CD14-positive monocyte (primary cell): Measurements from ENCODE around the gene ANKRD2. TPM values are rescaled to one million over a fixed set of nuclear protein-coding genes. Genes with fewer than 3 reads are reported as not detected.

Experiments
- DNase-seq, 3 donors: peaks; one replicate each; pipeline ENCODE4 v3.0.0-alpha.2; 2011 to 2022
- H2AFZ ChIP-seq: 2 replicates; pipeline ENCODE4 v1.6.0; 2012; ENCODE audit warnings: mild to moderate bottlenecking, low read depth, low read length, inconsistent platforms; ENCODE audit not compliant: insufficient read depth, poor library complexity, severe bottlenecking
- H3K27ac ChIP-seq, 2 donors: 1 replicate in 1 of 2; 2 replicates in 1 of 2; pipeline ENCODE4 v1.5.1; 2012 to 2013; ENCODE audit warnings: low read length in 2 of 2, control low read depth in 1 of 2, inconsistent platforms in 1 of 2, low read depth in 1 of 2, mild to moderate bottlenecking in 1 of 2
- H3K27me3 ChIP-seq, 2 donors: one replicate each; pipeline versions ENCODE4 v1.6.0 to v1.6.1; 2011 to 2013; ENCODE audit warnings: low read length in 2 of 2; ENCODE audit not compliant: control insufficient read depth in 2 of 2, insufficient read depth in 2 of 2
- H3K36me3 ChIP-seq, 2 donors: replicated peaks in 1 of 2; 1 replicate in 1 of 2; 2 replicates in 1 of 2; pipeline versions ENCODE4 v1.5.1 to v1.6.1; 2012 to 2013; ENCODE audit warnings: low read length in 2 of 2, control low read depth in 1 of 2, inconsistent platforms in 1 of 2, mild to moderate bottlenecking in 1 of 2; ENCODE audit not compliant: insufficient read depth in 2 of 2, control insufficient read depth in 1 of 2
- H3K4me1 ChIP-seq, 2 donors: 1 replicate in 1 of 2; 2 replicates in 1 of 2; pipeline versions ENCODE4 v1.5.1 to v1.6.1; 2012 to 2013; ENCODE audit warnings: low read length in 2 of 2, control low read depth in 1 of 2, inconsistent platforms in 1 of 2, mild to moderate bottlenecking in 1 of 2, moderate library complexity in 1 of 2; ENCODE audit not compliant: insufficient read depth in 2 of 2, control insufficient read depth in 1 of 2
- H3K4me2 ChIP-seq: replicated peaks from 2 replicates; pipeline ENCODE3; 2012; ENCODE audit warnings: low read length, moderate library complexity, mild to moderate bottlenecking; ENCODE audit not compliant: poor library complexity, severe bottlenecking; ENCODE audit errors: extremely low read depth
- H3K4me3 ChIP-seq, 3 experiments: fragments of 200-600 bp in 1 of 3; sonication (generic) in 1 of 3; replicated peaks in 1 of 3; 1 replicate in 2 of 3; 2 replicates in 1 of 3; pipeline ENCODE4 v1.5.1; 2011 to 2013; ENCODE audit warnings: low read length in 3 of 3, mild to moderate bottlenecking in 3 of 3, control low read depth in 2 of 3, low read depth in 2 of 3, inconsistent platforms in 1 of 3, moderate library complexity in 1 of 3
- H3K79me2 ChIP-seq: 2 replicates; pipeline ENCODE4 v1.6.0; 2012; ENCODE audit warnings: mild to moderate bottlenecking, control low read depth, inconsistent platforms, low read length, moderate library complexity; ENCODE audit not compliant: insufficient read depth
- H3K9ac ChIP-seq: 2 replicates; pipeline ENCODE4 v1.6.0; 2017; ENCODE audit warnings: low read length, mild to moderate bottlenecking; ENCODE audit not compliant: insufficient read depth, poor library complexity, severe bottlenecking
- H3K9me3 ChIP-seq, 2 donors: replicated peaks in 1 of 2; 1 replicate in 1 of 2; 2 replicates in 1 of 2; pipeline versions ENCODE4 v1.5.1 to v1.6.1; 2012 to 2013; ENCODE audit warnings: low read length in 2 of 2, control low read depth in 1 of 2; ENCODE audit not compliant: control insufficient read depth in 1 of 2, insufficient read depth in 1 of 2
- H4K20me1 ChIP-seq: 2 replicates; pipeline ENCODE4 v1.6.0; 2012; ENCODE audit warnings: mild to moderate bottlenecking, low read length, control low read depth, moderate library complexity; ENCODE audit not compliant: insufficient read depth
- H3K27ac Mint-ChIP-seq, 7 donors: one replicate each; pipeline ENCODE4 v1.8.0; 2020; ENCODE audit warnings: mild to moderate bottlenecking in 7 of 7, mixed read lengths in 7 of 7, moderate library complexity in 6 of 7, inconsistent platforms in 2 of 7
- H3K27me3 Mint-ChIP-seq, 3 donors: one replicate each; pipeline ENCODE4 v1.8.0; 2021 to 2022; ENCODE audit warnings: low read depth in 3 of 3, mild to moderate bottlenecking in 3 of 3, mixed read lengths in 3 of 3, moderate library complexity in 3 of 3, inconsistent platforms in 1 of 3
- H3K36me3 Mint-ChIP-seq, 2 donors: one replicate each; pipeline ENCODE4 v1.8.0; 2020; ENCODE audit warnings: mixed read lengths in 2 of 2, inconsistent platforms in 1 of 2, mild to moderate bottlenecking in 1 of 2
- H3K4me1 Mint-ChIP-seq: one replicate; pipeline ENCODE4 v1.8.0; 2020; ENCODE audit warnings: mild to moderate bottlenecking, mixed read lengths
- H3K4me3 Mint-ChIP-seq, 2 donors: one replicate each; pipeline ENCODE4 v1.8.0; 2020; ENCODE audit warnings: mild to moderate bottlenecking in 2 of 2, mixed read lengths in 2 of 2, moderate library complexity in 1 of 2
- H3K9me3 Mint-ChIP-seq, 7 donors: one replicate each; pipeline ENCODE4 v1.8.0; 2020 to 2022; ENCODE audit warnings: mixed read lengths in 7 of 7, mild to moderate bottlenecking in 6 of 7, moderate library complexity in 6 of 7, inconsistent platforms in 2 of 7
- CTCF ChIP-seq: fragments of 200-600 bp; IDR thresholded peaks from one replicate; pipeline ENCODE4 v1.8.0; 2022; ENCODE audit warnings: antibody characterized with exemption, mild to moderate bottlenecking
- WGBS: methylation state at CpG from one replicate; pipeline ENCODE4 v1.1.5; 2013; ENCODE audit warnings: missing lambda C conversion rate; ENCODE audit not compliant: insufficient coverage; 5-methylcytosine and 5-hydroxymethylcytosine counted together
- intact Hi-C, 2 donors: fragments of 100-400 bp; cut with micrococcal nuclease; formaldehyde crosslinking; loops; one replicate each; pipeline versions ENCODE4 v1.15.0 to v1.15.1; 2023
- polyA plus RNA-seq, 3 donors: library from polyadenylated mRNA; depleted of rRNA in 1 of 3; unstranded in 2 of 3; stranded (reverse) in 1 of 3; fragments of 300-500 nt in 2 of 3; fragments of >200 nt in 1 of 3; fragmentation: Illumina TruSeq in 2 of 3; gene quantifications; 1 replicate in 2 of 3; 2 replicates in 1 of 3; pipeline ENCODE4 v1.2.3, GENCODE V29; 2012 to 2021

Gene ANKRD2
- polyA plus RNA-seq, 3 donors: not detected

- intact Hi-C loops: loop anchor here in 1 of 2 donors (10.0 kb wide), 2 partner anchors 87 to 157 kb away; partner anchors contain the start of gene ZFYVE27
- no peaks in the 10 kb centered on the region for H3K4me1 Mint-ChIP-seq
- no peaks in the 10 kb centered on the region for H3K9me3 Mint-ChIP-seq
- Histone ChIP-seq H3K9me3 (no peaks in the 10 kb centered on the region), H3K9ac (no peak overlapping the region), H4K20me1 (peaks cover under 1% of the 10 kb centered on the region), H3K27ac (no peak overlapping the region), H3K4me3 (no peak overlapping the region), H3K36me3 (no peaks in the 10 kb centered on the region), H3K4me1 (no peaks in the 10 kb centered on the region), H3K4me2 (no peak overlapping the region), H3K79me2 (no peaks in the 10 kb centered on the region), H2AFZ (no peak overlapping the region), H3K27me3 (peaks cover 0 to 6% of the 10 kb centered on the region in 2 donors)
- no peak overlapping the region for H3K4me3 Mint-ChIP-seq
- H3K27ac Mint-ChIP-seq: no peak overlapping the region
- no peak for TF ChIP-seq CTCF
- H3K27me3 Mint-ChIP-seq: peaks cover 6 to 20% (median 15%) of the 10 kb centered on the region in 3 donors
- DNase-seq: no peak
- H3K36me3 Mint-ChIP-seq: peaks cover 0 to 3% of the 10 kb centered on the region in 2 donors
- 73% methylated on average over 9 of the region's 9 CpGs for whole genome bisulfite sequencing
Measured at GRCh38 chr10:97577701-97578100, 5.1 kb downstream of the ANKRD2 start.

- intact Hi-C loops: loop anchor here in 1 of 2 donors (10.0 kb wide), 2 partner anchors 86 to 156 kb away; partner anchors contain the start of gene ZFYVE27
- Histone ChIP-seq H3K27me3 (peaks cover 0 to 6% of the 10 kb centered on the region in 2 donors), H3K4me2 (no peak overlapping the region), H3K4me3 (no peak overlapping the region), H3K36me3 (no peaks in the 10 kb centered on the region), H3K9ac (no peak overlapping the region), H3K9me3 (no peaks in the 10 kb centered on the region), H3K79me2 (no peaks in the 10 kb centered on the region), H3K4me1 (no peaks in the 10 kb centered on the region), H3K27ac (no peak overlapping the region), H2AFZ (no peak overlapping the region), H4K20me1 (no peaks in the 10 kb centered on the region)
- no peaks in the 10 kb centered on the region for H3K36me3 Mint-ChIP-seq
- no peak for DNase-seq
- H3K4me1 Mint-ChIP-seq: no peaks in the 10 kb centered on the region
- peaks cover 6 to 20% (median 15%) of the 10 kb centered on the region in 3 donors for H3K27me3 Mint-ChIP-seq
- H3K9me3 Mint-ChIP-seq: no peaks in the 10 kb centered on the region
- H3K4me3 Mint-ChIP-seq: peak overlapping the region in 1 of 2 donors; percentile 60
- TF ChIP-seq CTCF: no peak
- no peak overlapping the region for H3K27ac Mint-ChIP-seq
- WGBS: 67% methylated on average over 32 of the region's 40 CpGs
Measured at GRCh38 chr10:97578171-97578844, 5.7 kb downstream of the ANKRD2 start.
